B cell (primary cell): Measurements from ENCODE around the gene OR2F1. TPM values are rescaled to one million over a fixed set of nuclear protein-coding genes. Genes with fewer than 3 reads are reported as not detected.

Experiments
- ATAC-seq: fragments of 200-7000 bp; cut with Tn5 transposase; one replicate; pipeline ENCODE4 v1.10.0; 2021; ENCODE audit warnings: low read depth, mild to moderate bottlenecking, moderate number of reproducible peaks, moderate library complexity
- CTCF ChIA-PET: fragments of 350-600 bp; sonication (Branson Sonifier 250); formaldehyde crosslinking; loops from one replicate; lab custom pipeline; 2021; ENCODE audit warnings: antibody characterized with exemption, inconsistent platforms; lab: Charles Lee
- POLR2A ChIA-PET: fragments of 350-600 bp; sonication (Branson Sonifier 250); formaldehyde crosslinking; loops from one replicate; lab custom pipeline; 2021; ENCODE audit warnings: antibody characterized with exemption; lab: Charles Lee
- DNase-seq: peaks from one replicate; pipeline ENCODE4 v3.0.0; 2013
- H2AFZ ChIP-seq: 2 replicates; pipeline ENCODE4 v1.6.1; 2012; ENCODE audit warnings: mild to moderate bottlenecking, low read depth, low read length; ENCODE audit not compliant: insufficient read depth, poor library complexity, severe bottlenecking
- H3K27ac ChIP-seq, 2 donors: 1 replicate in 1 of 2; 2 replicates in 1 of 2; pipeline ENCODE4 v1.5.1; 2012 to 2013; ENCODE audit warnings: low read length in 2 of 2, mild to moderate bottlenecking in 2 of 2, moderate library complexity in 1 of 2
- H3K27me3 ChIP-seq, 4 experiments: fragments of 200-600 bp in 1 of 4; sonication (generic) in 1 of 4; replicated peaks in 1 of 4; 1 replicate in 2 of 4; 2 replicates in 2 of 4; pipeline versions ENCODE4 v1.6.1 to v1.7.0; 2013 to 2016; ENCODE audit warnings: low read length in 3 of 4, mild to moderate bottlenecking in 2 of 4, mixed read lengths in 1 of 4, moderate library complexity in 1 of 4; ENCODE audit not compliant: insufficient read depth in 4 of 4, control insufficient read depth in 3 of 4; ENCODE audit errors: control extremely low read depth in 1 of 4
- H3K36me3 ChIP-seq, 2 experiments: replicated peaks in 1 of 2; 1 replicate in 1 of 2; 2 replicates in 1 of 2; pipeline versions ENCODE4 v1.6.1 to v1.7.1; 2013; ENCODE audit warnings: low read length in 1 of 2; ENCODE audit not compliant: insufficient read depth in 2 of 2, control insufficient read depth in 1 of 2; ENCODE audit errors: control extremely low read depth in 1 of 2, extremely low read depth in 1 of 2
- H3K4me1 ChIP-seq, 2 donors: fragments of 200-600 bp in 1 of 2; sonication (generic) in 1 of 2; 1 replicate in 1 of 2; 2 replicates in 1 of 2; pipeline versions ENCODE4 v1.5.1 to v1.6.1; 2013 to 2017; ENCODE audit warnings: low read length in 2 of 2; ENCODE audit not compliant: control insufficient read depth in 2 of 2, insufficient read depth in 2 of 2
- H3K4me2 ChIP-seq: replicated peaks from 2 replicates; pipeline ENCODE3; 2012; ENCODE audit warnings: mild to moderate bottlenecking, low read depth, low read length; ENCODE audit not compliant: poor library complexity, severe bottlenecking
- H3K4me3 ChIP-seq, 5 experiments: fragments of 200-600 bp in 1 of 5; sonication (generic) in 1 of 5; 1 replicate in 3 of 5; 2 replicates in 2 of 5; pipeline versions ENCODE4 v1.5.1 to v1.7.0; 2011 to 2016; ENCODE audit warnings: low read length in 4 of 5, mild to moderate bottlenecking in 4 of 5, low read depth in 2 of 5, control low read depth in 1 of 5, moderate library complexity in 1 of 5; ENCODE audit not compliant: insufficient read depth in 1 of 5; ENCODE audit errors: control extremely low read depth in 1 of 5, extremely low read depth in 1 of 5
- H3K79me2 ChIP-seq: fragments of 200-600 bp; sonication (generic); one replicate; pipeline ENCODE4 v1.6.0; 2016; ENCODE audit warnings: low read length; ENCODE audit not compliant: control insufficient read depth, insufficient read depth
- H3K9ac ChIP-seq: fragments of 200-600 bp; sonication (generic); 2 replicates; pipeline ENCODE4 v1.6.1; 2017; ENCODE audit warnings: mild to moderate bottlenecking, low read length, moderate library complexity
- H3K9me3 ChIP-seq, 3 donors: one replicate each; pipeline versions ENCODE4 v1.6.1 to v1.7.1; 2013; ENCODE audit warnings: low read length in 2 of 3; ENCODE audit not compliant: control insufficient read depth in 2 of 3, insufficient read depth in 1 of 3; ENCODE audit errors: control extremely low read depth in 1 of 3
- H4K20me1 ChIP-seq: 2 replicates; pipeline ENCODE4 v1.6.0; 2012; ENCODE audit warnings: mild to moderate bottlenecking, low read length; ENCODE audit not compliant: insufficient read depth, control insufficient read depth, poor library complexity, severe bottlenecking
- H3K27ac Mint-ChIP-seq: one replicate; pipeline ENCODE4 v1.8.0; 2021; ENCODE audit warnings: mixed read lengths
- H3K27me3 Mint-ChIP-seq: one replicate; pipeline ENCODE4 v1.8.0; 2021; ENCODE audit warnings: mixed read lengths
- H3K4me1 Mint-ChIP-seq: one replicate; pipeline ENCODE4 v1.8.0; 2021; ENCODE audit warnings: mixed read lengths
- H3K4me3 Mint-ChIP-seq: one replicate; pipeline ENCODE4 v1.8.0; 2021; ENCODE audit warnings: mixed read lengths
- H3K9me3 Mint-ChIP-seq: one replicate; pipeline ENCODE4 v1.8.0; 2022; ENCODE audit warnings: mixed read lengths; ENCODE audit not compliant: insufficient read depth
- CTCF ChIP-seq: fragments of 200-600 bp; IDR thresholded peaks from one replicate; pipeline ENCODE4 v1.8.0; 2022; ENCODE audit warnings: antibody characterized with exemption, mild to moderate bottlenecking
- EZH2 ChIP-seq: IDR thresholded peaks from 2 replicates; pipeline ENCODE4 v1.6.1; 2012; ENCODE audit warnings: borderline replicate concordance, low read depth, mild to moderate bottlenecking, moderate library complexity, low read length; ENCODE audit not compliant: insufficient read depth, poor library complexity, severe bottlenecking
- WGBS: methylation state at CpG from one replicate; pipeline ENCODE4 v1.1.5; 2013; ENCODE audit warnings: missing lambda C conversion rate; ENCODE audit not compliant: insufficient coverage; 5-methylcytosine and 5-hydroxymethylcytosine counted together
- intact Hi-C: fragments of 100-400 bp; cut with micrococcal nuclease; formaldehyde crosslinking; loops from one replicate; pipeline ENCODE4 v1.10.0; 2022
- polyA plus RNA-seq: library from polyadenylated mRNA; depleted of rRNA; stranded (reverse); fragments of >200 nt; gene quantifications from 2 replicates; pipeline ENCODE4 v1.2.3, GENCODE V29; 2012
- total RNA-seq, 2 donors: library from RNA; stranded (reverse); fragments of 120-200 nt in 1 of 2; gene quantifications; 1 replicate in 1 of 2; 2 replicates in 1 of 2; pipeline versions ENCODE4 v1.2.3 to v1.2.4, GENCODE V29; 2013 to 2022

OR2F1 gene
- total and polyA plus RNA-seq, 2 donors (not counting 1 experiment from before 2014, with no cell fraction given), result not detected

GRCh38 chr7:143938379-143939243 is 16.0 kb upstream of the OR2F1 start:
- Histone ChIP-seq H3K4me1 (no peaks in the 10 kb centered on the region), H3K9me3 (peaks cover 0 to 1% (median under 1%) of the 10 kb centered on the region in 3 donors), H3K9ac (no peak overlapping the region), H3K27ac (no peak overlapping the region), H3K4me2 (no peak overlapping the region), H4K20me1 (no peaks in the 10 kb centered on the region), H3K27me3 (no peaks in the 10 kb centered on the region), H3K36me3 (no peaks in the 10 kb centered on the region), H3K79me2 (no peaks in the 10 kb centered on the region), H3K4me3 (no peak overlapping the region), H2AFZ (no peak overlapping the region)
- intact Hi-C loops, result no loop called here
- ChIA-PET CTCF (no interaction called here), POLR2A (no interaction called here)
- H3K4me1 Mint-ChIP-seq, result no peaks in the 10 kb centered on the region
- ATAC-seq, result no peak
- TF ChIP-seq CTCF, result no peak
- TF ChIP-seq EZH2, result no peak
- DNase-seq, result peak; percentile 4
- H3K27ac Mint-ChIP-seq, result no peak overlapping the region
- H3K9me3 Mint-ChIP-seq, result no peaks in the 10 kb centered on the region
- no peak overlapping the region for H3K4me3 Mint-ChIP-seq
- H3K27me3 Mint-ChIP-seq, result peaks cover 7% of the 10 kb centered on the region
- no CpG with 5 or more reads among the region's 5 CpGs for WGBS

- DNase-seq (no peak), ATAC-seq (no peak)
- ChIA-PET POLR2A (no interaction called here), CTCF (no interaction called here)
- no peak overlapping the region for H2AFZ ChIP-seq
- no peak for TF ChIP-seq EZH2
- TF ChIP-seq CTCF, result no peak
- no peak overlapping the region for H3K9ac ChIP-seq
- intact Hi-C loops, result no loop called here
- Mint-ChIP-seq H3K4me1 (no peaks in the 10 kb centered on the region), H3K27ac (no peak overlapping the region), H3K4me3 (no peak overlapping the region), H3K27me3 (peaks cover 19% of the 10 kb centered on the region), H3K9me3 (no peaks in the 10 kb centered on the region)
- H3K79me2 ChIP-seq, result no peaks in the 10 kb centered on the region
- H3K4me1 ChIP-seq, result no peaks in the 10 kb centered on the region
- H4K20me1 ChIP-seq, result no peaks in the 10 kb centered on the region
- no peaks in the 10 kb centered on the region for H3K36me3 ChIP-seq
- no peaks in the 10 kb centered on the region for H3K9me3 ChIP-seq
- no peak overlapping the region for H3K4me3 ChIP-seq
- peaks cover 0 to 5% (median 0%) of the 10 kb centered on the region in 4 experiments for H3K27me3 ChIP-seq
- H3K27ac ChIP-seq, result no peak overlapping the region
- no peak overlapping the region for H3K4me2 ChIP-seq
- no CpG with 5 or more reads among the region's 4 CpGs for WGBS
These were observed 9.2 kb upstream of the OR2F1 start for GRCh38 chr7:143945423-143945822.
